WERI-Rb-1 (cell line): ENCODE measurements around the gene RNF19B.
A peak's percentile ranks its signal among the peaks of the same experiment; 100 is the strongest.

ENCODE experiments used
- DNase-seq: peaks from one replicate; pipeline ENCODE4 v3.0.0-alpha.2; 2020
- H3K27ac ChIP-seq: fragments of 250-450 bp; sonication (Bioruptor Pico); 2 replicates; pipeline ENCODE4 v1.5.1; 2020; ENCODE audit warnings: mild to moderate bottlenecking, moderate library complexity
- H3K27me3 ChIP-seq: fragments of 250-450 bp; sonication (Bioruptor Pico); 2 replicates; pipeline ENCODE4 v1.5.1; 2021; ENCODE audit warnings: mild to moderate bottlenecking, low read depth, moderate library complexity; ENCODE audit not compliant: insufficient read depth, severe bottlenecking
- H3K36me3 ChIP-seq: fragments of 250-450 bp; sonication (Bioruptor Pico); 2 replicates; pipeline ENCODE4 v1.5.1; 2020; ENCODE audit warnings: mild to moderate bottlenecking, moderate library complexity
- H3K4me3 ChIP-seq: 2 replicates; pipeline ENCODE4 v1.5.1; 2011; ENCODE audit warnings: low read depth, mild to moderate bottlenecking, control low read depth, low read length
- H3K9me3 ChIP-seq: fragments of 250-450 bp; sonication (Bioruptor Pico); 2 replicates; pipeline ENCODE4 v1.5.1; 2021; ENCODE audit warnings: mild to moderate bottlenecking, moderate library complexity; ENCODE audit not compliant: severe bottlenecking
- TF ChIP-seq, protein P1 (sequence below): IDR thresholded peaks from 2 replicates; pipeline ENCODE4 v1.5.1; 2011; ENCODE audit warnings: low read depth, mild to moderate bottlenecking, control low read depth, inconsistent platforms, low read length

RNF19B gene

GRCh38 chr1:32928285-32928684, 36.3 kb downstream of the RNF19B start:
- TF ChIP-seq, protein P1, sequence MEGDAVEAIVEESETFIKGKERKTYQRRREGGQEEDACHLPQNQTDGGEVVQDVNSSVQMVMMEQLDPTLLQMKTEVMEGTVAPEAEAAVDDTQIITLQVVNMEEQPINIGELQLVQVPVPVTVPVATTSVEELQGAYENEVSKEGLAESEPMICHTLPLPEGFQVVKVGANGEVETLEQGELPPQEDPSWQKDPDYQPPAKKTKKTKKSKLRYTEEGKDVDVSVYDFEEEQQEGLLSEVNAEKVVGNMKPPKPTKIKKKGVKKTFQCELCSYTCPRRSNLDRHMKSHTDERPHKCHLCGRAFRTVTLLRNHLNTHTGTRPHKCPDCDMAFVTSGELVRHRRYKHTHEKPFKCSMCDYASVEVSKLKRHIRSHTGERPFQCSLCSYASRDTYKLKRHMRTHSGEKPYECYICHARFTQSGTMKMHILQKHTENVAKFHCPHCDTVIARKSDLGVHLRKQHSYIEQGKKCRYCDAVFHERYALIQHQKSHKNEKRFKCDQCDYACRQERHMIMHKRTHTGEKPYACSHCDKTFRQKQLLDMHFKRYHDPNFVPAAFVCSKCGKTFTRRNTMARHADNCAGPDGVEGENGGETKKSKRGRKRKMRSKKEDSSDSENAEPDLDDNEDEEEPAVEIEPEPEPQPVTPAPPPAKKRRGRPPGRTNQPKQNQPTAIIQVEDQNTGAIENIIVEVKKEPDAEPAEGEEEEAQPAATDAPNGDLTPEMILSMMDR: no peak
- Histone ChIP-seq H3K27ac (no peak overlapping the region), H3K4me3 (no peak overlapping the region), H3K9me3 (no peaks in the 10 kb centered on the region), H3K27me3 (no peaks in the 10 kb centered on the region), H3K36me3 (no peaks in the 10 kb centered on the region)
- DNase-seq: no peak

DNA sequence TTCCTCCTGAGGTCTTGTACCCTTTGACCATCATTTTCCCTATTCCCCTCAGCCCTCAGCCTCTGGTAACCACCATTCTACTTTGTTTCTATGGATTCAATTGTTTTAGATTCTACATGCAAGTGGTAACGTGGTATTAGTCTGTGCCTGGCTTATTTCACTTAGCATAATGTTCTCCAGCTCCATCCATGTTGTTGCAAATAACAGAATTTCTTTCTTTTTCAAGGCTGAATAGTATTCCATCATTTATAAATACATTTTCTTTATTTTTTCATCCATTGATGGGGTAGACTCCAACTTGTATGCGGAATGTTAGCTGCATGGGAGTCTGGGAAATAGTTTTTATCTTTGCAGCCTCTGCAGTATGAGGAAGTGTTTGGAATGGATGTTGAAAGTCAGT, 37.2 kb downstream of the RNF19B start:
- Histone ChIP-seq H3K27me3 (no peaks in the 10 kb centered on the region), H3K27ac (no peak overlapping the region), H3K9me3 (no peaks in the 10 kb centered on the region), H3K4me3 (no peak overlapping the region), H3K36me3 (no peaks in the 10 kb centered on the region)
- no peak for DNase-seq
- TF ChIP-seq, protein P1: no peak

DNA sequence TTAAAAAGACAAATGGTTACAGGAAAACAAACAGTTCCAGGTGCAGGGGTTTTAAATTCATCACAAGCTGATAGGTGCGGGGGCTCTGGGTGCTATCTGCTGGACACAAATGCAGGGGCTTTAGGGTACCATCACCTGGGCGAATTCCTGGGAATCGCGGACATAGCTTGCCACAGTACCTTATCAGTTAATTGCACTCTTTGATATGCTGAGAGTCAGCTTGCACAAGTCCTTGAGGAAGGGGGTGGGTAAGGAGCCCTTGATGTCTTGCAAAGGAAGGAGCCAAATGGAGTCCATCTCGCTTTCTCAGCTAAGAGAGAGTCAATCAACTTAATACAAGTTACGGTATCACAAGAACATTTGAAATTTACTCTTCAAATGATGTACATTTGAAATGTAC, 38.0 kb downstream of the RNF19B start:
- DNase-seq: no peak
- no peaks in the 10 kb centered on the region for H3K9me3 ChIP-seq
- H3K36me3 ChIP-seq: no peaks in the 10 kb centered on the region
- H3K27me3 ChIP-seq: no peaks in the 10 kb centered on the region
- H3K4me3 ChIP-seq: no peak overlapping the region
- TF ChIP-seq, protein P1: no peak
- no peak overlapping the region for H3K27ac ChIP-seq

- DNase-seq: peak; percentile 81
- no peaks in the 10 kb centered on the region for H3K36me3 ChIP-seq
- TF ChIP-seq, protein P1: 0 out of 2 replicates have a peak, but pooled peaks have one; percentile 18
Measured at GRCh38 chr1:32925403-32926162, 39.0 kb downstream of the RNF19B start.

DNA sequence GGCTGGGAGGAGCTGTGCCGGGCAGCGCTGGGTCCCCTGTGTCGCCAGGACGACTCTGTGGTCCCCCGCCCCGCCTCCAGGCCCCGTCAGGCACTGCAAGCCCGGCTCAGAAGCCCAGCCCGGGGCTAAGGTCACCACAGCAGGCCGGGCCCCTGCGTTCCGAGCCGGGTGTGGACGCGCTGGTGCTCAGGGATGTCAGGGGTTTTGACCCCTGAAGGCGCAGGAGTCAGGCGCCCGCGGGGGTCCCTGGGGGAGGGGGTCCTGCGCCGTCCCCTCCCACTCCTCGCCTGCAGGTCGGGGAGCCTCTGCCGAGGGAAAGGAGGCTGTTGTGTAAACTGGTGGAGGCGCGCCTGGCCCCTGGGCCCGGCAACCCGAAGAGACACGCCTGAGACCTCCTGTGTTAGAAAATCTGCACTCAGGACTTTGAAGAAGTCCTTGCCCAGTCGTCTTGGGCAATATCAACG, 39.7 kb downstream of the RNF19B start:
- H3K27me3 ChIP-seq: no peaks in the 10 kb centered on the region
- peak; percentile 70 for DNase-seq

More at GRCh38 chr1:32925403-32926162, 39.0 kb downstream of the RNF19B start:
- H3K27ac ChIP-seq: peak overlapping the region; percentile 58
- H3K4me3 ChIP-seq: peak overlapping the region; percentile 38
- no peaks in the 10 kb centered on the region for H3K9me3 ChIP-seq
- H3K27me3 ChIP-seq: no peaks in the 10 kb centered on the region

More for the DNA sequence above, 39.7 kb downstream of the RNF19B start:
- no peaks in the 10 kb centered on the region for H3K9me3 ChIP-seq
- H3K4me3 ChIP-seq: peak overlapping the region; percentile 38
- no peaks in the 10 kb centered on the region for H3K36me3 ChIP-seq
- TF ChIP-seq, protein P1: peak; percentile 26; the same call in 1 of the 2 replicates
- H3K27ac ChIP-seq: peak overlapping the region; percentile 58
